Measurements from ENCODE around the gene RAD51B.

The RAD51B gene

GRCh38 chr14:68468437-68469207 lies 649.0 kb downstream of the RAD51B start:
- DNase-seq (ENCODE audit: extremely low read depth, insufficient read length), result no peak
- H3K27me3 ChIP-seq (replicated peaks; ENCODE audit: control insufficient read depth, insufficient read depth, low read length), result no peaks in the 10 kb centered on the region
- no peaks in the 10 kb centered on the region for H3K36me3 ChIP-seq (ENCODE audit: control insufficient read depth, insufficient read depth, low read length)
- TF ChIP-seq, protein P1, sequence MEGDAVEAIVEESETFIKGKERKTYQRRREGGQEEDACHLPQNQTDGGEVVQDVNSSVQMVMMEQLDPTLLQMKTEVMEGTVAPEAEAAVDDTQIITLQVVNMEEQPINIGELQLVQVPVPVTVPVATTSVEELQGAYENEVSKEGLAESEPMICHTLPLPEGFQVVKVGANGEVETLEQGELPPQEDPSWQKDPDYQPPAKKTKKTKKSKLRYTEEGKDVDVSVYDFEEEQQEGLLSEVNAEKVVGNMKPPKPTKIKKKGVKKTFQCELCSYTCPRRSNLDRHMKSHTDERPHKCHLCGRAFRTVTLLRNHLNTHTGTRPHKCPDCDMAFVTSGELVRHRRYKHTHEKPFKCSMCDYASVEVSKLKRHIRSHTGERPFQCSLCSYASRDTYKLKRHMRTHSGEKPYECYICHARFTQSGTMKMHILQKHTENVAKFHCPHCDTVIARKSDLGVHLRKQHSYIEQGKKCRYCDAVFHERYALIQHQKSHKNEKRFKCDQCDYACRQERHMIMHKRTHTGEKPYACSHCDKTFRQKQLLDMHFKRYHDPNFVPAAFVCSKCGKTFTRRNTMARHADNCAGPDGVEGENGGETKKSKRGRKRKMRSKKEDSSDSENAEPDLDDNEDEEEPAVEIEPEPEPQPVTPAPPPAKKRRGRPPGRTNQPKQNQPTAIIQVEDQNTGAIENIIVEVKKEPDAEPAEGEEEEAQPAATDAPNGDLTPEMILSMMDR (IDR thresholded peaks at IDR 0.05; ENCODE audit: insufficient read depth, low read length, poor library complexity, severe bottlenecking), result no peak
- no peak overlapping the region for H3K4me3 ChIP-seq (replicated peaks; ENCODE audit: low read depth, low read length)

DNA sequence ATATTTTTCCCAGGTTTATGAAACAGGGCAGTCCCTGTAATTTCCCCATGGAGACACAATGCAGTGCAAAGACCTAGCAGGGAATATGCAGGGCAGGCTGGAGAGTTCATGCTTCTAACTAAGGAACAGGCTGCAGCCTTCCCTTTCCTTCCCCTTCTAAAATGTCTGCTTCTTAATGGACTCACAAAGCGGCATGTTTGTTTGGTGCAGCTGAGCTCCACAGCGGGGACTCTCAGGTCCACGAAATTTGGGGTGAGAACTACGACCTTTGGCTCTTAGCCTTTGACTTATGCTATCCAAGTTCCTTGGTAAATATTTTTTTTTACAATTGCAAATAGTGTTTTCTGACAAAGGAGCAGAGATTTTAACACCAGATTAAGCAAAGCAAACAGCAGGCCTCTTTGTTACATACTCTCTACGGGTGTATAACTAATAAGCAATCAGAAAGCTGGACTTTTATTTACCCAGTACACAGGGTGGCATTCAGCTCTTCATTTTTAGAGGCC lies 649.7 kb downstream of the RAD51B start:
- Histone ChIP-seq H3K4me3 (replicated peaks; ENCODE audit: low read depth, low read length) (no peak overlapping the region), H3K27me3 (replicated peaks; ENCODE audit: control insufficient read depth, insufficient read depth, low read length) (no peaks in the 10 kb centered on the region), H3K36me3 (ENCODE audit: control insufficient read depth, insufficient read depth, low read length) (no peaks in the 10 kb centered on the region)
- no peak for DNase-seq (ENCODE audit: extremely low read depth, insufficient read length)
- TF ChIP-seq, protein P1 (IDR thresholded peaks at IDR 0.05; ENCODE audit: insufficient read depth, low read length, poor library complexity, severe bottlenecking), result no peak

DNA sequence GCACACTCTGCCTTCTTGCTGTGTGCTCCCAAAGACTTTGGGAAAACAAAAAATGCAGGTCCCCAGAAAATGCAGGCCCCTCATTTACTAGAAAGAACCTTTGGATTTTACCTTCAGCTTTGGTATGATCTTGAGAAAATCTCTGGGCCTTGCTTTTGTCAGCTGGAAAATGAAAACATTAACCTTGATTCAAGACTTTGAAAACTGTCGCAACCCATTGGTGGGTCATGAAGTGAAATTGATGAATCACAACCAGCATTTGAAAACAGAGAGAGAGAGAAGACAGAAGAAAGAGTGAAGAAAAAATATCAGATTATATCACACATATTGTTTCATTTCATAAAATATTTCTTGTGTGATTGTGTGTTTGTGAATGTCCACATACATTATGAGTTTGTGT lies 650.8 kb downstream of the RAD51B start:
- Histone ChIP-seq H3K4me3 (replicated peaks; ENCODE audit: low read depth, low read length) (no peak overlapping the region), H3K36me3 (ENCODE audit: control insufficient read depth, insufficient read depth, low read length) (no peaks in the 10 kb centered on the region), H3K27me3 (replicated peaks; ENCODE audit: control insufficient read depth, insufficient read depth, low read length) (no peaks in the 10 kb centered on the region)
- no peak for DNase-seq (ENCODE audit: extremely low read depth, insufficient read length)
- TF ChIP-seq, protein P1 (IDR thresholded peaks at IDR 0.05; ENCODE audit: insufficient read depth, low read length, poor library complexity, severe bottlenecking), result no peak

DNA sequence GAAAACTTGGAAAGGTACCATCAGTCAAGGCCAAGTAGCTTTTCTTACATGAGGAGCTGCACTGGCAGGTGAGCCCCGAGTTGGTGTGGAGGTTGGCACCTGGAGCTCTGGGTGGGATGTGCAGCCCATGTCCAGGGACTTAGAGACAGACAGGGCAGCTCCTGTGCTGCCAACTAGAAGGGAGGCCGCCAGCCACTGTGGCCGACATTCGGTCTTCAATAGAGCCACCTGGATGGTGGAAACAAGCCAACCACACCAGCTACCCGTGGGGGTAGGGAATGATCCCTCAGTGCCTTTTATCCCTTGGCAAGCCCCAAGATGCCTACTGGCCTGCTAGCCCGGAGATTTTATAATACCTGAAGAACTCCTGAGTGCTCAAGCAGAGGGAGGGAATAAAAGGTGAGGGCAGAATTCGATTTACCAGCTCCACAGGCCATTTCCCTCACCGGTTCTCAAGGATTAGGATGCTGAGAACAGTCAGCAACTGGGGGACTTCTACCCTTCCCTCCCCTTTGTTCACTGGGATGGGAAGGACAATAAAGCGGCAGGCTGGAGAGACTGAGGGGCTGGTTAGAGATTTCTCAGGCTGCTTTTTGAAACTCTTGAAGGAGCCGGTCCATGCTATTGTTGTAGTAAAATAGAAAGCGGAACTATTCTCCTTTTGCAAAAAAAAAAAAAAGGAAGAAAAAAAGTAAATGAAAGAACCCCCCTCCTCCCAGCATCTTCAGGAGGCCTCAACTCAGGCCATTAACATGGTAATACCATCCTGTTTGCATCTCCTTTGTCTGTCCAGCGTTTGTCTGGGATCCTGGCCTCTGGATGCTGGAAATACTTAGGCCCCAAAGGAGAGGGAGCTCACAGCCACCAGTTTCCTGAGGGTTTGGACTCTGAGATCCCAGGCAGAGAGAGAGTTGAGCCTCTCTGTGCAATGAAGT lies 651.7 kb downstream of the RAD51B start:
- TF ChIP-seq, protein P1 (IDR thresholded peaks at IDR 0.05; ENCODE audit: insufficient read depth, low read length, poor library complexity, severe bottlenecking), result no peak
- H3K36me3 ChIP-seq (ENCODE audit: control insufficient read depth, insufficient read depth, low read length), result no peaks in the 10 kb centered on the region
- DNase-seq (ENCODE audit: extremely low read depth, insufficient read length), result peak; percentile 47
- no peak overlapping the region; the same call in 1 of the 2 replicates for H3K4me3 ChIP-seq (replicated peaks; ENCODE audit: low read depth, low read length)
- no peaks in the 10 kb centered on the region for H3K27me3 ChIP-seq (replicated peaks; ENCODE audit: control insufficient read depth, insufficient read depth, low read length)

DNA sequence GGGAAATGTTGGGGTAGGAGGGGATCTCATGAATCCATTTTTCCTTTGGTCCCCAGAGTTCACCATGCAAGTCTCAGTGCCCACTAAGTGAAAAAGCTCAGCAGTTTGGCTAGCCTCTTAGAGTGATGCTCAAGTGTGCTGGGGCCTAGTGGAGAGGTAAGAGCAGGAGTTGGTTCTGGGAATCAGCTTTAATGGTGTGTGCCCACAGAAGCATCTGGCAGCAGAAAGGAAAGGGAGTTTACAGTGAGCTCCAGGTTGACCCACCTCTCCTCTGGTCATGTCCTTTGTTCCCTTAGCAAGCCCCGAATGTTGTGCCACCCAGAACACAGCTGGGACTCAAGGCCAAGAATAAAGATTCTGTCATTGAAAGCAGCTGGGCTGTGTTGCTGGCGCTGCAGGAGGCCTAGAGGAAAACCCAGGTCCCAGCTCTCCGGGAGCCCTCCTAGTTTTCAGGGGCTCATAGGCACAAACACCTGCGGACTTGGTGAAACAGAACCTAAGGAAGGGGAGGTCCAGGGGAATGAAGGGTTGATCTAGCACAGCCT lies 652.5 kb downstream of the RAD51B start:
- TF ChIP-seq, protein P1 (IDR thresholded peaks at IDR 0.05; ENCODE audit: insufficient read depth, low read length, poor library complexity, severe bottlenecking), result no peak
- Histone ChIP-seq H3K4me3 (replicated peaks; ENCODE audit: low read depth, low read length) (no peak overlapping the region), H3K27me3 (replicated peaks; ENCODE audit: control insufficient read depth, insufficient read depth, low read length) (no peaks in the 10 kb centered on the region), H3K36me3 (ENCODE audit: control insufficient read depth, insufficient read depth, low read length) (no peaks in the 10 kb centered on the region)
- DNase-seq (ENCODE audit: extremely low read depth, insufficient read length), result no peak
